Measurements from ENCODE around the gene MEI1.

The MEI1 gene

GRCh38 chr22:41697126-41697775 lies 2.1 kb upstream of the MEI1 start:
- TF ChIP-seq CTCF (IDR thresholded peaks at IDR 0.05; ENCODE audit: low read depth, low read length), result peak; percentile 97
- H3K9me3 ChIP-seq, result no peaks in the 10 kb centered on the region
- peak; percentile 97 for DNase-seq
- H3K36me3 ChIP-seq, result no peaks in the 10 kb centered on the region
- no peaks in the 10 kb centered on the region for H3K27me3 ChIP-seq
- 0 out of 2 replicates have a peak overlapping the region, but pooled peaks have one; percentile 6 for H3K4me3 ChIP-seq (ENCODE audit: low read depth, low read length)
- H3K4me1 ChIP-seq, result peaks cover 5% of the 10 kb centered on the region

DNA sequence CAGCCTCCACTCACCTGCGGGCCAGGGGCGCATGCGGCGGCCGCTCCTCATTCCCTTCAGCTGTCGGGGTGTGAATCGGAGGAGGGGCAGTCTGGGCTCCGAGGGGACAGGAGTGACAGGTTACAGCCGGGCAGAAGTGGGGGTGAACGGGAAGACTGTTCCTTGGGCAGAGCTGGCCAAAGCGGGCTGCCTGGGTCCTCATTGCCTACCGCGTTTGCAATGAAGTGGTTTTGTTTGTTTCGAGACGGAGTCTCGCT lies 733 bp downstream of the MEI1 start:
- no peaks in the 10 kb centered on the region for H3K36me3 ChIP-seq
- H3K4me1 ChIP-seq, result peaks cover 5% of the 10 kb centered on the region
- H3K27me3 ChIP-seq, result no peaks in the 10 kb centered on the region
- no peak overlapping the region for H3K4me3 ChIP-seq (ENCODE audit: low read depth, low read length)
- no peak for DNase-seq
- no peaks in the 10 kb centered on the region for H3K9me3 ChIP-seq
- no peak for TF ChIP-seq CTCF (IDR thresholded peaks at IDR 0.05; ENCODE audit: low read depth, low read length)

GRCh38 chr22:41702763-41703162 lies 3.5 kb downstream of the MEI1 start:
- no peak for TF ChIP-seq CTCF (IDR thresholded peaks at IDR 0.05; ENCODE audit: low read depth, low read length)
- no peaks in the 10 kb centered on the region for H3K9me3 ChIP-seq
- no peak overlapping the region for H3K4me3 ChIP-seq (ENCODE audit: low read depth, low read length)
- no peaks in the 10 kb centered on the region for H3K36me3 ChIP-seq
- H3K4me1 ChIP-seq, result no peaks in the 10 kb centered on the region
- DNase-seq, result no peak
- no peaks in the 10 kb centered on the region for H3K27me3 ChIP-seq

- Histone ChIP-seq H3K4me3 (ENCODE audit: low read depth, low read length) (no peak overlapping the region), H3K9me3 (no peaks in the 10 kb centered on the region), H3K27me3 (no peaks in the 10 kb centered on the region), H3K4me1 (no peaks in the 10 kb centered on the region), H3K36me3 (no peaks in the 10 kb centered on the region)
- DNase-seq, result no peak
- TF ChIP-seq CTCF (IDR thresholded peaks at IDR 0.05; ENCODE audit: low read depth, low read length), result no peak
Measured at GRCh38 chr22:41709341-41709740, 10.0 kb downstream of the MEI1 start.

DNA sequence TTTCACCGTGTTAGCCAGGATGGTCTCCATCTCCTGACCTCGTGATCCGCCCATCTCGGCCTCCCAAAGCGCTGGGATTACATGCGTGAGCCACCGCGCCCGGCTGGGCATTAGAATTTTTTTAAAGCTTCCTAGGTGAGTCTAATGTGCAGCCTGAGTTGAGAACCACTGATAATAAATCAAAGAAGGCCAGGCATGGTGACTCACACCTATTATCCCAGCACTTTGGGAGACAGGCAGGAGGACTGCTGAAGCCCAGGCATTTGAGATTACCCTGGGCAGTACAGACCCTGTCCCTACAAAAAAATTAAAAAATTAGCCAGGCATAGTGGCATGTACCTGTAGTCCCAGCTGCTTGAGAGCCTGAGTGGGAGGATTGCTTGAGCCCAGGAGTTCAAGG lies 13.7 kb downstream of the MEI1 start:
- TF ChIP-seq CTCF (IDR thresholded peaks at IDR 0.05; ENCODE audit: low read depth, low read length), result no peak
- Histone ChIP-seq H3K36me3 (no peaks in the 10 kb centered on the region), H3K9me3 (no peaks in the 10 kb centered on the region), H3K4me3 (ENCODE audit: low read depth, low read length) (no peak overlapping the region), H3K4me1 (no peaks in the 10 kb centered on the region), H3K27me3 (no peaks in the 10 kb centered on the region)
- peak; percentile 17 for DNase-seq

GRCh38 chr22:41722496-41722895 lies 23.2 kb downstream of the MEI1 start:
- H3K36me3 ChIP-seq, result no peaks in the 10 kb centered on the region

More at GRCh38 chr22:41722496-41722895, 23.2 kb downstream of the MEI1 start:
- Histone ChIP-seq H3K4me1 (peaks cover 5% of the 10 kb centered on the region), H3K27me3 (no peaks in the 10 kb centered on the region), H3K4me3 (ENCODE audit: low read depth, low read length) (no peak overlapping the region), H3K9me3 (no peaks in the 10 kb centered on the region)
- no peak for DNase-seq
- TF ChIP-seq CTCF (IDR thresholded peaks at IDR 0.05; ENCODE audit: low read depth, low read length), result no peak
